Natural killer cell (primary cell): ENCODE measurements around the gene OR5AU1. TPM values are rescaled to one million over a fixed set of nuclear protein-coding genes. Genes with fewer than 3 reads are reported as not detected.

Source experiments
- ATAC-seq, 3 donors: fragments of 150-1000 bp in 2 of 3; fragments of 200-7000 bp in 1 of 3; cut with Tn5 transposase; 1 replicate in 1 of 3; 2 replicates in 2 of 3; pipeline ENCODE4 v1.10.0; 2021; ENCODE audit warnings: mild to moderate bottlenecking in 2 of 3, moderate library complexity in 2 of 3
- DNase-seq, 2 donors: peaks; one replicate each; pipeline versions ENCODE4 v3.0.0 to v3.0.0-alpha.2; 2013 to 2021; ENCODE audit warnings: mixed read lengths in 1 of 2
- H3K27ac ChIP-seq: one replicate; pipeline ENCODE4 v1.5.1; 2013; ENCODE audit warnings: mild to moderate bottlenecking, low read length
- H3K27me3 ChIP-seq: one replicate; pipeline ENCODE4 v1.6.1; 2013; ENCODE audit warnings: low read length; ENCODE audit not compliant: control insufficient read depth, insufficient read depth
- H3K36me3 ChIP-seq: one replicate; pipeline ENCODE4 v1.6.1; 2013; ENCODE audit warnings: low read length; ENCODE audit not compliant: control insufficient read depth, insufficient read depth
- H3K4me1 ChIP-seq: one replicate; pipeline ENCODE4 v1.6.1; 2013; ENCODE audit warnings: low read length; ENCODE audit not compliant: control insufficient read depth, insufficient read depth
- H3K4me3 ChIP-seq: one replicate; pipeline ENCODE4 v1.5.1; 2013; ENCODE audit warnings: low read length
- H3K9me3 ChIP-seq: one replicate; pipeline ENCODE4 v1.6.1; 2013; ENCODE audit warnings: low read length; ENCODE audit not compliant: control insufficient read depth, insufficient read depth
- H3K27ac Mint-ChIP-seq, 2 donors: one replicate each; pipeline ENCODE4 v1.8.0; 2022; ENCODE audit warnings: mild to moderate bottlenecking in 2 of 2, mixed read lengths in 2 of 2, moderate library complexity in 1 of 2
- H3K27me3 Mint-ChIP-seq, 2 donors: one replicate each; pipeline ENCODE4 v1.8.0; 2022; ENCODE audit warnings: low read depth in 2 of 2, mixed read lengths in 2 of 2
- H3K36me3 Mint-ChIP-seq: one replicate; pipeline ENCODE4 v1.8.0; 2022; ENCODE audit warnings: mixed read lengths
- H3K4me1 Mint-ChIP-seq, 2 donors: one replicate each; pipeline ENCODE4 v1.8.0; 2022; ENCODE audit warnings: mixed read lengths in 2 of 2
- H3K4me3 Mint-ChIP-seq: one replicate; pipeline ENCODE4 v1.8.0; 2022; ENCODE audit warnings: mild to moderate bottlenecking, moderate library complexity, mixed read lengths
- H3K9me3 Mint-ChIP-seq, 2 donors: one replicate each; pipeline ENCODE4 v1.8.0; 2022; ENCODE audit warnings: mixed read lengths in 2 of 2
- WGBS: methylation state at CpG from one replicate; pipeline ENCODE4 v1.1.7; 2013; ENCODE audit warnings: missing lambda C conversion rate; ENCODE audit not compliant: insufficient coverage; 5-methylcytosine and 5-hydroxymethylcytosine counted together
- intact Hi-C: fragments of 100-400 bp; cut with micrococcal nuclease; formaldehyde crosslinking; loops from one replicate; pipeline ENCODE4 v1.14.2; 2022
- total RNA-seq, 4 donors: library from RNA; stranded (reverse); fragments of 120-200 nt in 1 of 4; gene quantifications; one replicate each; pipeline versions ENCODE4 v1.2.3 to v1.2.4, GENCODE V29; 2013 to 2022
- TF ChIP-seq, protein P1 (sequence below): fragments of 200-600 bp; IDR thresholded peaks from one replicate; pipeline ENCODE4 v1.8.0; 2022; ENCODE audit warnings: antibody characterized with exemption

Gene OR5AU1
- total RNA-seq, 3 donors from 2014 or later (not counting 1 experiment from before 2014, with no cell fraction given): not detected

DNA sequence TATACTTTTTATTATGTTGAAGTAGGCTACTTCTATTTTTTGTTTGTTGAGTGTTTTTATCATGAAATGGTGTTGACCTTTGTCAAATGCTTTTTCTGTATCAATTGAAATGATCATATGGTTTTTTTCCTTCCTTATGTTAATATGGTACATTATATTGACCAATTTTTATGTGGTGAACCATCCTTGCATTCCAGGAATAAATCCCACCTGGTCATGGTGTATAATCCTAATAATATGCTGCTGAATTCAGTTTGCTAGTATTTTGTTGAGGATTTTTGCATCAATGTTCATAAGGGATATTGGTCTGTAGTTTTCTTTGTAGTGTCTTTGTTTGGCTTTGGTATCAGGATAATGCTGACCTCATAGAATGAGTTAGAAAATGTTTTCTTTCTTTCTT, 10.4 kb downstream of the OR5AU1 start:
- peaks cover 20% of the 10 kb centered on the region for H3K36me3 Mint-ChIP-seq
- no peak for ATAC-seq
- peaks cover 3 to 13% of the 10 kb centered on the region in 2 donors for H3K9me3 Mint-ChIP-seq

DNA sequence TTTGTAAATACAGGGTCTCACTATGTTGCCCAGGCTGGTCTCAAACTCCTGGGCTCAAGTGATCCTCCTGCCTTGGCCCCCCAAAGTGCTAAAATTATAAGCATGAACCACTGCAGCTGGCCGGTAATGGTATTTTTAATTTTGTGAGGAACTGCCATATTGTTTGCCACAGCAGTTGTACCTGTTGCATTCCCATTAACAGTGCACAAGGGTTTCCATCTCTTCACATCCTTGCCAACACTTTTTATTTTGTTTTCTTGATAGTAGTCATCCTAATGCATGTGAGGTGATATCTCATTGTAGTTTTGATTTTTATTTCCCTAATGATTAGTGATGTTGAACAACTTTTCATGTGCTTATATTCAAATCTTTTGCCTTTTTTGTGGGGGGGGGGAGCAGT, 13.5 kb downstream of the OR5AU1 start:
- Histone ChIP-seq H3K27ac (no peak overlapping the region), H3K4me3 (no peak overlapping the region)
- WGBS: 100% methylated on average over 1 of the region's 1 CpG

More for the DNA sequence above, 10.4 kb downstream of the OR5AU1 start:
- Mint-ChIP-seq H3K27ac (no peak overlapping the region), H3K27me3 (peaks cover 13 to 21% of the 10 kb centered on the region in 2 donors), H3K4me3 (no peak overlapping the region), H3K4me1 (no peaks in the 10 kb centered on the region)
- TF ChIP-seq, protein P1, sequence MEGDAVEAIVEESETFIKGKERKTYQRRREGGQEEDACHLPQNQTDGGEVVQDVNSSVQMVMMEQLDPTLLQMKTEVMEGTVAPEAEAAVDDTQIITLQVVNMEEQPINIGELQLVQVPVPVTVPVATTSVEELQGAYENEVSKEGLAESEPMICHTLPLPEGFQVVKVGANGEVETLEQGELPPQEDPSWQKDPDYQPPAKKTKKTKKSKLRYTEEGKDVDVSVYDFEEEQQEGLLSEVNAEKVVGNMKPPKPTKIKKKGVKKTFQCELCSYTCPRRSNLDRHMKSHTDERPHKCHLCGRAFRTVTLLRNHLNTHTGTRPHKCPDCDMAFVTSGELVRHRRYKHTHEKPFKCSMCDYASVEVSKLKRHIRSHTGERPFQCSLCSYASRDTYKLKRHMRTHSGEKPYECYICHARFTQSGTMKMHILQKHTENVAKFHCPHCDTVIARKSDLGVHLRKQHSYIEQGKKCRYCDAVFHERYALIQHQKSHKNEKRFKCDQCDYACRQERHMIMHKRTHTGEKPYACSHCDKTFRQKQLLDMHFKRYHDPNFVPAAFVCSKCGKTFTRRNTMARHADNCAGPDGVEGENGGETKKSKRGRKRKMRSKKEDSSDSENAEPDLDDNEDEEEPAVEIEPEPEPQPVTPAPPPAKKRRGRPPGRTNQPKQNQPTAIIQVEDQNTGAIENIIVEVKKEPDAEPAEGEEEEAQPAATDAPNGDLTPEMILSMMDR: no peak
- DNase-seq: no peak
- Histone ChIP-seq H3K27ac (no peak overlapping the region), H3K4me3 (no peak overlapping the region), H3K36me3 (no peaks in the 10 kb centered on the region), H3K9me3 (peaks cover 2% of the 10 kb centered on the region), H3K4me1 (no peaks in the 10 kb centered on the region), H3K27me3 (no peaks in the 10 kb centered on the region)
- intact Hi-C loops: no loop called here

DNA sequence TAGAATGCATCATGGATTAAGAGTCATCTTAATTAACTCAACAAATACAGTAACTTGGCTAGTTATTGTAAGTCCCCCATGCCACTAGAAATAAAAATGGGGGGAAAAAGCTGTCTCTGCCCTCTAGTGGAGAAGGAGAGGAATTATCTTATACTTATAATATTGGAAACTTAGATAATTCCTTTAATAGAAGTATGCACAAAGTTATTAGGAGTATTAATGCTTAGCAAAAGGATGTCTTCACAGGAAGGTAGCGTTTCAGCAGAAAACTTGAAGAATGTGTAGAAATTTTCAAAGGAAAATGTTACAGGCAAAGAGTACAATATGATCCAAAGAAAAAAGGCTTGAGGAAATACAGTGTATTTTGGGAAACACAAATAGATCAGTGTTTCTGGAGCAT, 19.8 kb downstream of the OR5AU1 start:
- Histone ChIP-seq H3K4me1 (no peaks in the 10 kb centered on the region), H3K27ac (no peak overlapping the region), H3K36me3 (no peaks in the 10 kb centered on the region), H3K9me3 (no peaks in the 10 kb centered on the region), H3K27me3 (no peaks in the 10 kb centered on the region), H3K4me3 (no peak overlapping the region)
- ATAC-seq (no peak), DNase-seq (peak in 1 of 2 donors; percentile 26)
- WGBS: 9% methylated on average over 1 of the region's 1 CpG
- Mint-ChIP-seq H3K4me1 (no peaks in the 10 kb centered on the region), H3K27me3 (peaks cover 7 to 14% of the 10 kb centered on the region in 2 donors), H3K36me3 (no peaks in the 10 kb centered on the region), H3K9me3 (no peaks in the 10 kb centered on the region), H3K4me3 (no peak overlapping the region), H3K27ac (no peak overlapping the region)
- intact Hi-C loops: no loop called here
- TF ChIP-seq, protein P1: peak; percentile 87

More for the DNA sequence above, 13.5 kb downstream of the OR5AU1 start:
- no peaks in the 10 kb centered on the region for H3K36me3 ChIP-seq
- peaks cover 14 to 21% of the 10 kb centered on the region in 2 donors for H3K27me3 Mint-ChIP-seq
- DNase-seq (no peak), ATAC-seq (no peak)
- H3K4me3 Mint-ChIP-seq: no peak overlapping the region
- TF ChIP-seq, protein P1: no peak
- H3K4me1 ChIP-seq: no peaks in the 10 kb centered on the region
- H3K4me1 Mint-ChIP-seq: no peaks in the 10 kb centered on the region
- intact Hi-C loops: no loop called here
- H3K27me3 ChIP-seq: no peaks in the 10 kb centered on the region
- peaks cover 2% of the 10 kb centered on the region for H3K9me3 ChIP-seq
- H3K27ac Mint-ChIP-seq: no peak overlapping the region
- peaks cover 20% of the 10 kb centered on the region for H3K36me3 Mint-ChIP-seq
- peaks cover 3 to 13% of the 10 kb centered on the region in 2 donors for H3K9me3 Mint-ChIP-seq

DNA sequence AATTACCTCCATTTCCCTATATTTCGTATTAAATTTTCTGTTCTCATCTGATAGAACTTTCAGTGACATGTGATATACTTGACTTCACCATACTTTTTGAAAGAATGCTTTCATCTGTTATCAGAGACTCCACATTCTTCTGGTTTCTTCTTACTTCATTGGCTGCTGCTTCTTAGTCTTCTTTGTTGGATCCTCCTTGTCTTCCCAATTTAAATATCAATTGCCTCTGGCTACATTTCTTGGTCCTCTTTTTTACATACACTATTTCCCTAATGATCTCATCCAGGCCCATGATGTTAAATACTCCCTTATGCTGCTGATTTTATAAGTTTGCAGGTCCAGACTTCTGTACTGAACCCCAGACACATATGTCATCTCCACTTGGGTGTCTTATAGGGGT, 22.0 kb downstream of the OR5AU1 start:
- no peaks in the 10 kb centered on the region for H3K9me3 ChIP-seq
- H3K27ac ChIP-seq: no peak overlapping the region
- H3K4me1 ChIP-seq: no peaks in the 10 kb centered on the region
- Mint-ChIP-seq H3K9me3 (no peaks in the 10 kb centered on the region), H3K36me3 (no peaks in the 10 kb centered on the region), H3K4me3 (no peak overlapping the region), H3K27me3 (peaks cover 10 to 15% of the 10 kb centered on the region in 2 donors), H3K27ac (no peak overlapping the region), H3K4me1 (no peaks in the 10 kb centered on the region)
- intact Hi-C loops: no loop called here
- H3K4me3 ChIP-seq: no peak overlapping the region
- 67% methylated on average over 1 of the region's 1 CpG for WGBS
- no peak for DNase-seq
- H3K27me3 ChIP-seq: no peaks in the 10 kb centered on the region
- H3K36me3 ChIP-seq: no peaks in the 10 kb centered on the region
- TF ChIP-seq, protein P1: no peak
- ATAC-seq: no peak
